ENCODE measurements around the gene MDP1. TPM values are rescaled to one million over a fixed set of nuclear protein-coding genes. Genes with fewer than 3 reads are reported as not detected.

Gene MDP1
- total and polyA plus RNA-seq, 2 of the 8 experiments (the other 6 are each of a cell fraction or from before 2014, with no cell fraction given), result 17.7 to 32.2 TPM

GRCh38 chr14:24185026-24185425, 30.8 kb downstream of the MDP1 start:
- no peak overlapping the region for H3K4ac ChIP-seq (replicated peaks; ENCODE audit: insufficient read length, low read depth, low read length)
- no peak overlapping the region for H2BK12ac ChIP-seq (ENCODE audit: low read depth, low read length)
- H3K9me3 ChIP-seq (ENCODE audit: insufficient read depth in 2 of 2, low read depth in 1 of 2, low read length in 1 of 2), result no peaks in the 10 kb centered on the region
- no peak for DNase-seq (ENCODE audit: low read depth in 1 of 2, low spot score in 2 of 2)
- H3K4me2 ChIP-seq (ENCODE audit: insufficient read depth in 1 of 2, low read depth in 2 of 2, low read length in 2 of 2), result no peak overlapping the region
- H4K8ac ChIP-seq (ENCODE audit: extremely low read depth, insufficient read depth, low read length), result no peak overlapping the region
- H3K56ac ChIP-seq (replicated peaks; ENCODE audit: insufficient read length, low read depth, low read length), result no peak overlapping the region
- no peak overlapping the region for H3K4me3 ChIP-seq (ENCODE audit: extremely low read depth in 1 of 4, insufficient read depth in 2 of 4, low read depth in 3 of 4, low read length in 4 of 4)
- POLR2A ChIA-PET (ENCODE audit: partially characterized antibody), result interaction anchor here (0.6 to 9.3 kb wide), 8 partner anchors 10 to 87 kb away, joined by 3 to 158 read pairs (median 3); partner anchors contain the start of genes MDP1, REC8 and TM9SF1
- H2BK5ac ChIP-seq (ENCODE audit: low read depth, low read length), result no peak overlapping the region
- 86% methylated on average over 7 of the region's 7 CpGs; no CpG with 5 or more reads in 1 of the 2 experiments for WGBS, 2 experiments (ENCODE audit: extremely low coverage in 1 of 2, insufficient coverage in 1 of 2, insufficient read length in 1 of 2, insufficient replicate concordance in 2 of 2, low coverage in 1 of 2, low lambda C conversion rate in 2 of 2, missing lambda C conversion rate in 1 of 2)
- H2AK5ac ChIP-seq (ENCODE audit: low read depth, low read length), result no peak overlapping the region
- H4K20me1 ChIP-seq (replicated peaks in 1 of 2; ENCODE audit: control insufficient read depth in 1 of 2, insufficient read depth in 2 of 2, low read length in 2 of 2), result peaks cover 2 to 25% of the 10 kb centered on the region in 2 experiments
- H2AFZ ChIP-seq (ENCODE audit: low read length), result no peak overlapping the region
- H2BK15ac ChIP-seq (ENCODE audit: low read length), result no peak overlapping the region
- H3K27ac ChIP-seq (ENCODE audit: low read depth, low read length), result no peak overlapping the region
- no peak overlapping the region for H4K5ac ChIP-seq (ENCODE audit: insufficient read length, low read depth, low read length)
- no peak for FAIRE-seq
- H3K4me1 ChIP-seq (replicated peaks in 1 of 4; ENCODE audit: control insufficient read depth in 3 of 4, insufficient read depth in 4 of 4, low read length in 3 of 4), result peaks cover 0 to 7% (median 4%) of the 10 kb centered on the region in 4 experiments; a peak in 6 of 7 replicates
- no peak overlapping the region for H2BK20ac ChIP-seq (ENCODE audit: low read length)
- no peaks in the 10 kb centered on the region for H3K27me3 ChIP-seq (replicated peaks in 1 of 4; ENCODE audit: control insufficient read depth in 3 of 4, extremely low read depth in 1 of 4, insufficient read depth in 3 of 4, low read length in 3 of 4)
- no peak overlapping the region for H3K9ac ChIP-seq (replicated peaks in 1 of 4; ENCODE audit: extremely low read depth in 1 of 4, low read depth in 3 of 4, low read length in 3 of 4)
- CTCF ChIA-PET (ENCODE audit: partially characterized antibody), result interaction anchor here (0.6 to 1.5 kb wide), 3 partner anchors 11 to 1631 kb away, joined by 3 to 8 read pairs (median 3); partner anchors contain the start of gene IRF9
- no peak overlapping the region for H2BK120ac ChIP-seq (replicated peaks; ENCODE audit: low read depth, low read length)
- H3K79me1 ChIP-seq (ENCODE audit: low read depth, low read length), result peaks cover 14% of the 10 kb centered on the region
- peaks cover 0 to 13% of the 10 kb centered on the region in 2 experiments; a peak in 2 of 4 replicates for H3K79me2 ChIP-seq (ENCODE audit: control insufficient read depth in 1 of 2, insufficient read depth in 2 of 2, low read length in 2 of 2)
- no peak overlapping the region for H3K18ac ChIP-seq (ENCODE audit: extremely low read depth, low read length)
- no peak overlapping the region for H3K23ac ChIP-seq (ENCODE audit: insufficient read length)
- H3K23me2 ChIP-seq (ENCODE audit: low read depth, low read length), result peaks cover 5% of the 10 kb centered on the region
- H4K91ac ChIP-seq (replicated peaks; ENCODE audit: insufficient read length, low read length), result no peak overlapping the region
- peaks cover 20 to 69% (median 56%) of the 10 kb centered on the region in 4 experiments; a peak in 7 of 8 replicates for H3K36me3 ChIP-seq (ENCODE audit: control insufficient read depth in 2 of 4, insufficient read depth in 4 of 4, low read length in 3 of 4)
- no peak overlapping the region for H3K14ac ChIP-seq (ENCODE audit: insufficient read length)
- TF ChIP-seq MAX (IDR thresholded peaks at IDR 0.05) (no peak), POU5F1 (IDR thresholded peaks at IDR 0.05; ENCODE audit: low read depth, low read length) (no peak), EZH2 (IDR thresholded peaks at IDR 0.05; ENCODE audit: low read depth, low read length, severe bottlenecking) (no peak), CTBP2 (IDR thresholded peaks at IDR 0.05; ENCODE audit: borderline replicate concordance, insufficient read depth, insufficient read length, low read length) (no peak), EGR1 (IDR thresholded peaks at IDR 0.05; ENCODE audit: borderline replicate concordance, low read depth, low read length) (no peak), RAD21 (IDR thresholded peaks at IDR 0.05 in 1 of 2, conservative IDR thresholded peaks at IDR 0.05 in 1 of 2; ENCODE audit: low read depth in 2 of 2, low read length in 2 of 2) (no peak), SP4 (IDR thresholded peaks at IDR 0.05; ENCODE audit: low read length) (no peak), TBP (IDR thresholded peaks at IDR 0.05; ENCODE audit: low read depth, low read length) (no peak), ATF3 (IDR thresholded peaks at IDR 0.05; ENCODE audit: insufficient read depth, low read depth, low read length) (no peak), CBX5 (IDR thresholded peaks at IDR 0.05; ENCODE audit: low read depth, low read length) (no peak), RNF2 (IDR thresholded peaks at IDR 0.05; ENCODE audit: borderline replicate concordance, low read depth, low read length, missing control alignments, poor library complexity, severe bottlenecking) (no peak), KDM5A (IDR thresholded peaks at IDR 0.05; ENCODE audit: low read length) (no peak)

All from H1 (cell line).